Glomerular visceral epithelial cell (primary cell): Measurements from ENCODE around the gene ALG1.
"Not testable (repeated sequence)": the region's sequence is repeated elsewhere in the genome, so short reads cannot be mapped to it uniquely, and the experiment has no call there.

Experiments used
- DNase-seq: peaks from one replicate; pipeline ENCODE4 v3.0.0-alpha.2; 2016; ENCODE audit errors: extremely low spot score

ALG1 gene

GRCh38 chr16:5098221-5099159 is 26.8 kb downstream of the ALG1 start:
- peak; percentile 55 for DNase-seq

GRCh38 chr16:5099174-5099573 is 27.5 kb downstream of the ALG1 start:
- not testable (repeated sequence) for DNase-seq

- not testable (repeated sequence) for DNase-seq
Measured at GRCh38 chr16:5103296-5104032, 31.8 kb downstream of the ALG1 start.

- DNase-seq = not testable (repeated sequence)
Measured at GRCh38 chr16:5105039-5105438, 33.4 kb downstream of the ALG1 start.

- DNase-seq = no peak
Measured at GRCh38 chr16:5108505-5109158, 37.0 kb downstream of the ALG1 start.

- DNase-seq = not testable (repeated sequence)
Measured at GRCh38 chr16:5110933-5111332, 39.3 kb downstream of the ALG1 start.

GRCh38 chr16:5116780-5117295 is 45.2 kb downstream of the ALG1 start:
- DNase-seq = not testable (repeated sequence)

- peak; percentile 71 for DNase-seq
Measured at GRCh38 chr16:5117300-5118087, 45.9 kb downstream of the ALG1 start.

GRCh38 chr16:5131467-5132004 is 59.9 kb downstream of the ALG1 start:
- DNase-seq = not testable (repeated sequence)

GRCh38 chr16:5132915-5133600 is 61.4 kb downstream of the ALG1 start:
- not testable (repeated sequence) for DNase-seq

GRCh38 chr16:5134739-5135452 is 63.3 kb downstream of the ALG1 start:
- DNase-seq = not testable (repeated sequence)
